ENCODE measurements around the gene HHEX. TPM values are rescaled to one million over a fixed set of nuclear protein-coding genes. Genes with fewer than 3 reads are reported as not detected.
"Not testable (repeated sequence)": the region's sequence is repeated elsewhere in the genome, so short reads cannot be mapped to it uniquely, and the experiment has no call there.

HHEX gene
- 71.7 and 84.2 TPM in 2 replicates for total RNA-seq (2014; rRNA removed; shearing (Covaris generic); ENCODE audit: low replicate concordance)

GRCh38 chr10:92689663-92690210, at the start of gene HHEX:
TSS of gene HHEX (plus strand) at chr10:92689955. CDS start at chr10:92689987, 32 bp downstream.
- peak; percentile 86 for DNase-seq
- H3K79me2 ChIP-seq (ENCODE audit: low read length) = peaks cover 15% of the 10 kb centered on the region; the same call in 1 of the 2 replicates
- H2AFZ ChIP-seq (ENCODE audit: low read length) = peak within 1 kb of the TSS; percentile 8; the same call in 1 of the 2 replicates
- H3K9me3 ChIP-seq (ENCODE audit: low read length) = no peaks in the 10 kb centered on the region
- H3K4me2 ChIP-seq (ENCODE audit: low read depth, low read length, poor library complexity, severe bottlenecking) = peak within 1 kb of the TSS; percentile 72
- peak within 1 kb of the TSS; percentile 93 for H3K9ac ChIP-seq (ENCODE audit: low read length)
- peak within 1 kb of the TSS; percentile 76 for H3K4me3 ChIP-seq (ENCODE audit: low read length)
- no peaks in the 10 kb centered on the region for H3K9me2 ChIP-seq (replicated peaks; ENCODE audit: insufficient read depth, low read length)
- peak within 1 kb of the TSS; percentile 76 for H3K27ac ChIP-seq (ENCODE audit: low read length)
- H3K36me3 ChIP-seq (ENCODE audit: insufficient read depth, low read length) = peaks cover 6% of the 10 kb centered on the region; the same call in 1 of the 2 replicates
- peaks cover 17% of the 10 kb centered on the region; the same call in 1 of the 2 replicates for H4K20me1 ChIP-seq (ENCODE audit: insufficient read depth, low read depth, low read length)
- no peaks in the 10 kb centered on the region for H3K27me3 ChIP-seq (ENCODE audit: low read length)
- peaks cover 36% of the 10 kb centered on the region for H3K4me1 ChIP-seq (ENCODE audit: low read length)

DNA sequence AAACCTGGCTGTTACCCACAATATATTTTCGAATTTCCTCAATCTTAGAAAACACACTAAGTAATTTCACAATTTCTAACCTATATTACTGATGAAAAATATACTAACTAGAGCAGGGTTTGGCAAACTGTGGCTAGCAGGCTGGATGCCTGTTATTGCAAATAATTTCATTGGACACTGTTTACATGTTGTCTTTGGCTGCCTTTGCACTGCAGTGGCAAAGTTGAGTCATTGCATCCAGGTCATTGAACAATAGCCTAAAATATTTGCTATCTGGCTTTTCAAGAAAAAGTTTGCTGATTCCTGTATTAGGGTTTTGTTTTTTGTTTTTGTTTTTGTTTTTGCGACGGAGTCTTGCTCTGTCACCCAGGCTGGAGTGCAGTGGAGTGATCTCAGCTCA, 49.6 kb upstream of the HHEX start:
- H3K36me3 ChIP-seq (ENCODE audit: insufficient read depth, low read length) = peaks cover 34% of the 10 kb centered on the region
- H2AFZ ChIP-seq (ENCODE audit: low read length) = no peak overlapping the region
- H3K9me3 ChIP-seq (ENCODE audit: low read length) = no peaks in the 10 kb centered on the region
- no peak overlapping the region for H3K4me2 ChIP-seq (ENCODE audit: low read depth, low read length, poor library complexity, severe bottlenecking)
- peaks cover 23% of the 10 kb centered on the region for H3K4me1 ChIP-seq (ENCODE audit: low read length)
- peaks cover 17% of the 10 kb centered on the region; the same call in 1 of the 2 replicates for H3K79me2 ChIP-seq (ENCODE audit: low read length)
- DNase-seq = no peak
- H3K4me3 ChIP-seq (ENCODE audit: low read length) = no peak overlapping the region
- no peaks in the 10 kb centered on the region for H3K9me2 ChIP-seq (replicated peaks; ENCODE audit: insufficient read depth, low read length)
- H3K27ac ChIP-seq (ENCODE audit: low read length) = no peak overlapping the region
- H3K27me3 ChIP-seq (ENCODE audit: low read length) = no peaks in the 10 kb centered on the region
- no peaks in the 10 kb centered on the region for H4K20me1 ChIP-seq (ENCODE audit: insufficient read depth, low read depth, low read length)
- H3K9ac ChIP-seq (ENCODE audit: low read length) = no peak overlapping the region

GRCh38 chr10:92641492-92641891, 48.3 kb upstream of the HHEX start:
- no peaks in the 10 kb centered on the region for H4K20me1 ChIP-seq (ENCODE audit: insufficient read depth, low read depth, low read length)
- peaks cover 17% of the 10 kb centered on the region; the same call in 1 of the 2 replicates for H3K79me2 ChIP-seq (ENCODE audit: low read length)
- H2AFZ ChIP-seq (ENCODE audit: low read length) = no peak overlapping the region
- H3K27ac ChIP-seq (ENCODE audit: low read length) = 0 out of 2 replicates have a peak overlapping the region, but pooled peaks have one; percentile 13
- H3K4me3 ChIP-seq (ENCODE audit: low read length) = no peak overlapping the region
- peaks cover 23% of the 10 kb centered on the region for H3K4me1 ChIP-seq (ENCODE audit: low read length)
- H3K27me3 ChIP-seq (ENCODE audit: low read length) = no peaks in the 10 kb centered on the region
- H3K4me2 ChIP-seq (ENCODE audit: low read depth, low read length, poor library complexity, severe bottlenecking) = no peak overlapping the region
- no peak for DNase-seq
- H3K9me3 ChIP-seq (ENCODE audit: low read length) = no peaks in the 10 kb centered on the region
- H3K9me2 ChIP-seq (replicated peaks; ENCODE audit: insufficient read depth, low read length) = no peaks in the 10 kb centered on the region
- no peak overlapping the region for H3K9ac ChIP-seq (ENCODE audit: low read length)
- peaks cover 28% of the 10 kb centered on the region for H3K36me3 ChIP-seq (ENCODE audit: insufficient read depth, low read length)

- Histone ChIP-seq H3K9me2 (replicated peaks; ENCODE audit: insufficient read depth, low read length) (no peaks in the 10 kb centered on the region), H3K9me3 (ENCODE audit: low read length) (no peaks in the 10 kb centered on the region), H2AFZ (ENCODE audit: low read length) (no peak overlapping the region), H3K9ac (ENCODE audit: low read length) (no peak overlapping the region), H3K27ac (ENCODE audit: low read length) (no peak overlapping the region), H3K4me2 (ENCODE audit: low read depth, low read length, poor library complexity, severe bottlenecking) (no peak overlapping the region), H3K36me3 (ENCODE audit: insufficient read depth, low read length) (peaks cover 31% of the 10 kb centered on the region; the same call in 1 of the 2 replicates), H3K4me1 (ENCODE audit: low read length) (no peaks in the 10 kb centered on the region), H4K20me1 (ENCODE audit: insufficient read depth, low read depth, low read length) (no peaks in the 10 kb centered on the region), H3K79me2 (ENCODE audit: low read length) (peaks cover 14% of the 10 kb centered on the region; the same call in 1 of the 2 replicates), H3K4me3 (ENCODE audit: low read length) (no peak overlapping the region), H3K27me3 (ENCODE audit: low read length) (no peaks in the 10 kb centered on the region)
- no peak for DNase-seq
These were observed 44.8 kb upstream of the HHEX start for GRCh38 chr10:92644921-92645320.

- H3K9me3 ChIP-seq (ENCODE audit: low read length); H3K9ac ChIP-seq (ENCODE audit: low read length): not testable (repeated sequence)
These were observed 38.9 kb upstream of the HHEX start for GRCh38 chr10:92650864-92651263.

DNA sequence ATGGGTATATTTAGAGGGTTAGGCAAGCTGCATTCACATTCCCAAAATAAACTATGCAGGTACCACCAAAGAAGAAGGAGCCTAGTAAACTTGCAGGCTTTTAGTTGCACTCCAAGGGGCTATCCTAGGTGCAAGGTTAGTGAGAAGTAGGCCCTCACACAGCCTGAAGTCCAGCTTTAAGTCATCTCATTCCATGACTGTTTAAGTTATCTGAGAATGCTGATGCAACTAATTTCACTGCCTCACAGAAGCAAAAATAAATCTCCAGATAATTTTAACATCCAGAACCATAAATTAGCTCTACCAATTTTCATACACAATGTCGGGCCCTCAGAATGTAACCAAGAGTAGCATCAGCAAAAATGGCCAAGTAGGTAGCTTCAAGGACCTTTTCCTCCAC, 34.3 kb upstream of the HHEX start:
- no peak overlapping the region for H2AFZ ChIP-seq (ENCODE audit: low read length)
- H3K4me2 ChIP-seq (ENCODE audit: low read depth, low read length, poor library complexity, severe bottlenecking) = no peak overlapping the region
- no peak overlapping the region for H3K4me3 ChIP-seq (ENCODE audit: low read length)
- H3K9ac ChIP-seq (ENCODE audit: low read length) = no peak overlapping the region
- no peaks in the 10 kb centered on the region for H3K79me2 ChIP-seq (ENCODE audit: low read length)
- H3K4me1 ChIP-seq (ENCODE audit: low read length) = no peaks in the 10 kb centered on the region
- no peak overlapping the region for H3K27ac ChIP-seq (ENCODE audit: low read length)
- DNase-seq = no peak
- no peaks in the 10 kb centered on the region for H4K20me1 ChIP-seq (ENCODE audit: insufficient read depth, low read depth, low read length)
- no peaks in the 10 kb centered on the region for H3K9me3 ChIP-seq (ENCODE audit: low read length)
- H3K9me2 ChIP-seq (replicated peaks; ENCODE audit: insufficient read depth, low read length) = no peaks in the 10 kb centered on the region
- peaks cover 22% of the 10 kb centered on the region; the same call in 1 of the 2 replicates for H3K36me3 ChIP-seq (ENCODE audit: insufficient read depth, low read length)
- H3K27me3 ChIP-seq (ENCODE audit: low read length) = no peaks in the 10 kb centered on the region

More at GRCh38 chr10:92650864-92651263, 38.9 kb upstream of the HHEX start:
- H3K4me3 ChIP-seq (ENCODE audit: low read length); H3K4me2 ChIP-seq (ENCODE audit: low read depth, low read length, poor library complexity, severe bottlenecking); H3K9me2 ChIP-seq (replicated peaks; ENCODE audit: insufficient read depth, low read length); H2AFZ ChIP-seq (ENCODE audit: low read length); DNase-seq; H3K27ac ChIP-seq (ENCODE audit: low read length); H3K79me2 ChIP-seq (ENCODE audit: low read length); H3K4me1 ChIP-seq (ENCODE audit: low read length); H3K27me3 ChIP-seq (ENCODE audit: low read length); H4K20me1 ChIP-seq (ENCODE audit: insufficient read depth, low read depth, low read length): not testable (repeated sequence)
- H3K36me3 ChIP-seq (ENCODE audit: insufficient read depth, low read length) = peaks cover 39% of the 10 kb centered on the region; the same call in 1 of the 2 replicates

DNA sequence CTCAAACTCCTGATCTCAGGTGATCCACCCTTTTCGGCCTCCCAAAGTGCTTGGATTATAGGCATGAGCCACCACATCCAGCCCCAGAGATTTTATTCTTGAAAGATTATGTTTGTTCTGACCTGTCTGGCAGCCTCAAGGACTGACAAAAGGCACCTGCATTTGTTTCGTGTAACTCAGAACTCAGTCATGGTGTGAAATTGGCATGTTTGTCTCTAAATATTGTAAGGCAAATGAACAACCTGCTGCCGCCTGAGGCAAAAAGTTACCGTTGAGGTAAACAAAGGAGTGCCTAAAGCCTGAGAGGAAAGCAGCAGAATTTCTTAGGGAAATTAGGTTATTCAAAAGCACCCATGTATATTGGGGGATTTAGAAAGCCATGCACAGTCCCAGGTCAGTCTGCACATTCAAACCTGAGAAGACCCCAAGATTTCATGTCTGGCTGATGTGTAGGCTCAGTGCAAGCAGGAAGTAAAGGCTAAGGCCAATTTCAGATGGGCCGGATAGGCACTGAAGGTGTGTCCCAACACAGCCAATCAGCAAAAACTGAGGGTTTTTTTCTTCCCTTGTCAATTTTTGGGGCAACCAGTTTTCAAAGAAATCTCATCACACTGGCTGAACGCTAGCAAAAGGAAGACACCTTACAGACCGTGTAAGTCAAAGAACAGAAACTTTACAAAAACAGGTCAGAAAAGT, 33.3 kb upstream of the HHEX start:
- Histone ChIP-seq H3K4me3 (ENCODE audit: low read length) (no peak overlapping the region), H3K4me1 (ENCODE audit: low read length) (no peaks in the 10 kb centered on the region)
- no peak for DNase-seq

GRCh38 chr10:92657024-92657423, 32.7 kb upstream of the HHEX start:
- Histone ChIP-seq H2AFZ (ENCODE audit: low read length) (no peak overlapping the region), H3K9me3 (ENCODE audit: low read length) (no peaks in the 10 kb centered on the region), H4K20me1 (ENCODE audit: insufficient read depth, low read depth, low read length) (no peaks in the 10 kb centered on the region), H3K27me3 (ENCODE audit: low read length) (no peaks in the 10 kb centered on the region), H3K79me2 (ENCODE audit: low read length) (no peaks in the 10 kb centered on the region), H3K27ac (ENCODE audit: low read length) (no peak overlapping the region), H3K36me3 (ENCODE audit: insufficient read depth, low read length) (peaks cover 22% of the 10 kb centered on the region; the same call in 1 of the 2 replicates), H3K4me2 (ENCODE audit: low read depth, low read length, poor library complexity, severe bottlenecking) (no peak overlapping the region), H3K9ac (ENCODE audit: low read length) (no peak overlapping the region), H3K4me1 (ENCODE audit: low read length) (no peaks in the 10 kb centered on the region), H3K4me3 (ENCODE audit: low read length) (no peak overlapping the region), H3K9me2 (replicated peaks; ENCODE audit: insufficient read depth, low read length) (no peaks in the 10 kb centered on the region)
- no peak for DNase-seq

More for the DNA sequence above, 33.3 kb upstream of the HHEX start:
- H3K4me2 ChIP-seq (ENCODE audit: low read depth, low read length, poor library complexity, severe bottlenecking) = no peak overlapping the region
- H3K36me3 ChIP-seq (ENCODE audit: insufficient read depth, low read length) = peaks cover 22% of the 10 kb centered on the region; the same call in 1 of the 2 replicates
- no peak overlapping the region for H2AFZ ChIP-seq (ENCODE audit: low read length)
- no peaks in the 10 kb centered on the region for H3K79me2 ChIP-seq (ENCODE audit: low read length)
- H4K20me1 ChIP-seq (ENCODE audit: insufficient read depth, low read depth, low read length) = no peaks in the 10 kb centered on the region
- H3K9me3 ChIP-seq (ENCODE audit: low read length) = no peaks in the 10 kb centered on the region
- H3K27ac ChIP-seq (ENCODE audit: low read length) = no peak overlapping the region
- no peaks in the 10 kb centered on the region for H3K9me2 ChIP-seq (replicated peaks; ENCODE audit: insufficient read depth, low read length)
- no peak overlapping the region for H3K9ac ChIP-seq (ENCODE audit: low read length)
- no peaks in the 10 kb centered on the region for H3K27me3 ChIP-seq (ENCODE audit: low read length)

Measured in Karpas-422 (cell line).